PFSK-1 (cell line): ENCODE results near the gene DCD.

Source experiments
- FOXP2 ChIP-seq: optimal IDR thresholded peaks from 2 replicates; pipeline ENCODE3; 2011; ENCODE audit warnings: borderline replicate concordance, control low read depth, inconsistent platforms; ENCODE audit not compliant: insufficient read depth; ENCODE audit errors: extremely low read length, extremely low read depth
- POLR2AphosphoS5 ChIP-seq: IDR thresholded peaks from 2 replicates; pipeline ENCODE4 v1.6.1; 2012; ENCODE audit warnings: low read depth, mild to moderate bottlenecking, control low read depth, low read length, moderate library complexity
- REST ChIP-seq, 2 experiments: IDR thresholded peaks; 2 replicates each; pipeline versions ENCODE4 v1.6.1 to v1.8.0; 2011 to 2012; ENCODE audit warnings: low read depth in 2 of 2, low read length in 2 of 2, control low read depth in 1 of 2, inconsistent platforms in 1 of 2, mild to moderate bottlenecking in 1 of 2, moderate library complexity in 1 of 2; ENCODE audit not compliant: insufficient read depth in 1 of 2
- SIN3A ChIP-seq: IDR thresholded peaks from 2 replicates; pipeline ENCODE4 v1.6.1; 2012; ENCODE audit warnings: mild to moderate bottlenecking, low read length, moderate library complexity, borderline replicate concordance; ENCODE audit not compliant: insufficient read depth
- TAF1 ChIP-seq: IDR thresholded peaks from 2 replicates; pipeline ENCODE4 v1.6.1; 2012; ENCODE audit warnings: low read length, control low read depth, borderline replicate concordance; ENCODE audit not compliant: insufficient read depth

The DCD gene

GRCh38 chr12:54667945-54668344 lies 19.8 kb upstream of the DCD start:
- TF ChIP-seq TAF1 (no peak), FOXP2 (no peak)

DNA sequence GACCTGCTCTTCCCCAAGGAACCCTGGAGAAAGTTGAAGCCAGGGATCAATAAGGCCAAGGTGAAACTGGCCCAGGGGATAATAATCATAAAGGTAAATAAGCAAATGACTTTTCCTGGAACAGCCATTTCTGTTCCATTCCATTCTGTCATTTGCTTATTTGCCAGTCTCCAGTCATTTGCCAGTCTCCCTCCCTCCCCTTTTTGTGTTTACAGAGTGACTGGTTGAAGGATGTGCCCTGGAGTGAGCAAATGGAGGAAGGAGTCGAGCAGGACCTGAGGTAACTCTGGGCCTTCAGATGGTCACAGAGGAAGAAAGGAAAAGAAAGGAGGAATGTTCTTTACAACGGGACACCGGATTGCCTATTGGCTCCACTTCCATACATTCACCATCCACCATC lies 17.8 kb upstream of the DCD start:
- TF ChIP-seq POLR2AphosphoS5 (no peak), TAF1 (no peak), REST (IDR thresholded peaks at IDR 0.05; ENCODE audit: insufficient read depth in 1 of 2, low read depth in 2 of 2, low read length in 2 of 2) (no peak), FOXP2 (no peak), SIN3A (no peak)

DNA sequence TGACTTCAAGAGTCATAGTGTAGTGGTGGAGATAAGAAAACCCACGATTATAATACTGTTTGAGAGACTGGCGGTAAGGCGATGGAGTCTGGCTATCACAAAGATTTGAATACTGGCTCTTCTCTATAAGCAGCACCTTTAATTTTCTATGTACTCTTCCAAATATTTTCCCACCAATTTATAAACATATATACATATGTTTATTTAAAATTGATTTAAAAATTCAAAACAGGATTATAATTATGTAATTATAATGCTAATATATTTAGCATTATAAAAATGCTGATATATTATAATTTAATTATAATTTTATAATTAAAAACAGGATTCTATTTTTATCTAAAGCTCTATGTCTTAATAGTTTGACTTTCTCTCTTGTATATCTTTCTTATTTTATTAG lies 15.4 kb upstream of the DCD start:
- TF ChIP-seq FOXP2, result no peak
- no peak for TF ChIP-seq POLR2AphosphoS5
- no peak for TF ChIP-seq REST (IDR thresholded peaks at IDR 0.05; ENCODE audit: insufficient read depth in 1 of 2, low read depth in 2 of 2, low read length in 2 of 2)
- no peak for TF ChIP-seq SIN3A
- TF ChIP-seq TAF1, result no peak

DNA sequence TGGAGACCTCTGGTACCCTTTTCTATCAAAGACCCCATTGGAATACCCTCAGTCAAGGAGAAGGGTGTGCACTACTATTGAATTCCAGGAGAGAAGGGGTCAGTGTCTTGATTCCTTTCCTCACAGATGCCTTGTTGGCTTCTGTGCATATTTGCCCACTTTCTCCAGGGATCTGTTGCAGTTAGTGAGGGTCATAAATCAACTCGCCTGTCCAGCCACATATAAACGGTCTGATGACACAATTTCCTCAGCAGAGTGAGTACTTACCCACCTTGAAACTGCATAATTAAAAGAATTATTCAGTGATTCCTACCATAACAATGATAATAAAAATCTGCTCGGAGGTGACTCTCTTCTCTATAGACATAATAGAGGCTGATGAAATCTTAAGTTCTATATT lies 13.9 kb upstream of the DCD start:
- TF ChIP-seq FOXP2, result no peak
- TF ChIP-seq SIN3A, result no peak
- TF ChIP-seq REST (IDR thresholded peaks at IDR 0.05; ENCODE audit: insufficient read depth in 1 of 2, low read depth in 2 of 2, low read length in 2 of 2), result no peak
- TF ChIP-seq TAF1, result no peak

- TF ChIP-seq FOXP2, result no peak
- no peak for TF ChIP-seq REST (IDR thresholded peaks at IDR 0.05; ENCODE audit: insufficient read depth in 1 of 2, low read depth in 2 of 2, low read length in 2 of 2)
- TF ChIP-seq POLR2AphosphoS5, result no peak
- no peak for TF ChIP-seq SIN3A
- no peak for TF ChIP-seq TAF1
These were observed 12.9 kb upstream of the DCD start for GRCh38 chr12:54661048-54661447.
